HepG2 (cell line): ENCODE data around the gene APOC1. TPM values are rescaled to one million over a fixed set of nuclear protein-coding genes. Genes with fewer than 3 reads are reported as not detected.
A peak's percentile ranks its signal among the peaks of the same experiment; 100 is the strongest.

ENCODE experiments used
- ARNT ChIP-seq: fragments of 450-650 bp; IDR thresholded peaks from 2 replicates; pipeline ENCODE4 v1.6.1; 2017
- ARNTL ChIP-seq: sonication (generic); formaldehyde crosslinking; IDR thresholded peaks from 2 replicates; pipeline ENCODE4 v1.4.0; 2020; ENCODE audit warnings: mild to moderate bottlenecking, missing genetic modification reagents
- JUNB ChIP-seq: sonication (generic); formaldehyde crosslinking; IDR thresholded peaks from 2 replicates; pipeline ENCODE4 v1.8.0; 2022; ENCODE audit warnings: missing genetic modification reagents, mild to moderate bottlenecking, borderline replicate concordance
- MEIS2 ChIP-seq: sonication (generic); formaldehyde crosslinking; IDR thresholded peaks from 2 replicates; pipeline ENCODE4 v1.9.0; 2021; ENCODE audit warnings: mild to moderate bottlenecking, missing genetic modification reagents
- NCOA2 ChIP-seq: sonication (generic); formaldehyde crosslinking; IDR thresholded peaks from 2 replicates; pipeline ENCODE4 v1.8.0; 2022; ENCODE audit warnings: inconsistent platforms
- PHF20 ChIP-seq: sonication (generic); formaldehyde crosslinking; IDR thresholded peaks from 2 replicates; pipeline ENCODE4 v1.5.0; 2020; ENCODE audit warnings: mild to moderate bottlenecking, missing genetic modification reagents
- RBFOX2 ChIP-seq: fragments of 200-400 bp; formaldehyde crosslinking; IDR thresholded peaks from 2 replicates; pipeline ENCODE4 v1.6.1; 2017; ENCODE audit warnings: low read depth, mild to moderate bottlenecking, low read length
- SAP130 ChIP-seq: IDR thresholded peaks from 2 replicates; pipeline ENCODE4 v1.6.1; 2016; ENCODE audit warnings: low read depth
- TEAD2 ChIP-seq: sonication (generic); formaldehyde crosslinking; IDR thresholded peaks from 2 replicates; pipeline ENCODE4 v1.9.0; 2021; ENCODE audit warnings: missing genetic modification reagents
- TOPORS ChIP-seq: sonication (generic); formaldehyde crosslinking; IDR thresholded peaks from 2 replicates; pipeline ENCODE4 v1.8.0; 2023; ENCODE audit warnings: mild to moderate bottlenecking, missing genetic modification reagents
- ZBTB20 ChIP-seq: sonication (generic); formaldehyde crosslinking; IDR thresholded peaks from 2 replicates; pipeline ENCODE4 v1.8.1; 2023; ENCODE audit warnings: missing genetic modification reagents, low read depth, mild to moderate bottlenecking, borderline replicate concordance
- ZBTB21 ChIP-seq: sonication (generic); formaldehyde crosslinking; IDR thresholded peaks from 2 replicates; pipeline ENCODE4 v1.4.0; 2020; ENCODE audit warnings: missing genetic modification reagents
- ZBTB7A ChIP-seq: sonication (generic); formaldehyde crosslinking; IDR thresholded peaks from 2 replicates; pipeline ENCODE4 v1.8.0; 2022; ENCODE audit warnings: mild to moderate bottlenecking, missing genetic modification reagents
- ZNF614 ChIP-seq: IDR thresholded peaks from 2 replicates; pipeline ENCODE4 v1.6.1; 2018; ENCODE audit warnings: missing biosample characterization, missing genetic modification reagents, inconsistent platforms, borderline replicate concordance
- ZNF709 ChIP-seq: sonication (generic); formaldehyde crosslinking; IDR thresholded peaks from 2 replicates; pipeline ENCODE4 v1.5.0; 2020; ENCODE audit warnings: mild to moderate bottlenecking, missing genetic modification reagents
- polyA plus RNA-seq, 8 experiments: library from polyadenylated mRNA; depleted of rRNA in 3 of 8; stranded (reverse) in 7 of 8; unstranded in 1 of 8; fragments of >200 nt; fragmentation: Illumina TruSeq in 4 of 8; extraction: Trizol in 4 of 8; gene quantifications; 2 replicates each; pipeline versions ENCODE4 v1.2.1 to v1.2.3, GENCODE V29; 2011 to 2016; ENCODE audit warnings: low read depth in 4 of 8, missing spikeins in 1 of 8, mixed read lengths in 1 of 8; ENCODE audit not compliant: insufficient read depth in 1 of 8
- total RNA-seq, 5 experiments: library from RNA; depleted of rRNA; stranded (reverse); fragments of >200 nt; fragmentation: Illumina TruSeq; extraction: Trizol; gene quantifications; 2 replicates each; pipeline ENCODE4 v1.2.3, GENCODE V29; 2016; ENCODE audit warnings: low read depth in 1 of 5
- TF ChIP-seq, protein P1 (sequence below): IDR thresholded peaks from 2 replicates; pipeline ENCODE4 v1.6.1; 2016; ENCODE audit warnings: mild to moderate bottlenecking
- TF ChIP-seq, protein P2 (sequence below): sonication (generic); formaldehyde crosslinking; IDR thresholded peaks from 2 replicates; pipeline ENCODE4 v1.4.0; 2020; ENCODE audit warnings: mild to moderate bottlenecking, missing genetic modification reagents, borderline replicate concordance
- TF ChIP-seq, protein P3 (sequence below): fragments of 450-650 bp; IDR thresholded peaks from 2 replicates; pipeline ENCODE4 v1.6.1; 2017; ENCODE audit warnings: mild to moderate bottlenecking
- TF ChIP-seq, protein P4 (sequence below): IDR thresholded peaks from 2 replicates; pipeline ENCODE4 v1.6.1; 2012; ENCODE audit warnings: inconsistent platforms
- TF ChIP-seq, protein P5 (sequence below): sonication (generic); formaldehyde crosslinking; IDR thresholded peaks from 2 replicates; pipeline ENCODE4 v1.4.0; 2020; ENCODE audit warnings: missing genetic modification reagents

Gene APOC1
- total and polyA plus RNA-seq, 2 of the 13 experiments (the other 11 are each of a cell fraction or from before 2014, with no cell fraction given), result 600 to 1,235 TPM

DNA sequence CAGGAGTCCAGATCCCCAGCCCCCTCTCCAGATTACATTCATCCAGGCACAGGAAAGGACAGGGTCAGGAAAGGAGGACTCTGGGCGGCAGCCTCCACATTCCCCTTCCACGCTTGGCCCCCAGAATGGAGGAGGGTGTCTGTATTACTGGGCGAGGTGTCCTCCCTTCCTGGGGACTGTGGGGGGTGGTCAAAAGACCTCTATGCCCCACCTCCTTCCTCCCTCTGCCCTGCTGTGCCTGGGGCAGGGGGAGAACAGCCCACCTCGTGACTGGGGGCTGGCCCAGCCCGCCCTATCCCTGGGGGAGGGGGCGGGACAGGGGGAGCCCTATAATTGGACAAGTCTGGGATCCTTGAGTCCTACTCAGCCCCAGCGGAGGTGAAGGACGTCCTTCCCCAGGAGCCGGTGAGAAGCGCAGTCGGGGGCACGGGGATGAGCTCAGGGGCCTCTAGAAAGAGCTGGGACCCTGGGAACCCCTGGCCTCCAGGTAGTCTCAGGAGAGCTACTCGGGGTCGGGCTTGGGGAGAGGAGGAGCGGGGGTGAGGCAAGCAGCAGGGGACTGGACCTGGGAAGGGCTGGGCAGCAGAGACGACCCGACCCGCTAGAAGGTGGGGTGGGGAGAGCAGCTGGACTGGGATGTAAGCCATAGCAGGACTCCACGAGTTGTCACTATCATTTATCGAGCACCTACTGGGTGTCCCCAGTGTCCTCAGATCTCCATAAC, 8.8 kb upstream of the APOC1 start, which contains the start of gene APOE (continued):
- TF ChIP-seq, protein P1, sequence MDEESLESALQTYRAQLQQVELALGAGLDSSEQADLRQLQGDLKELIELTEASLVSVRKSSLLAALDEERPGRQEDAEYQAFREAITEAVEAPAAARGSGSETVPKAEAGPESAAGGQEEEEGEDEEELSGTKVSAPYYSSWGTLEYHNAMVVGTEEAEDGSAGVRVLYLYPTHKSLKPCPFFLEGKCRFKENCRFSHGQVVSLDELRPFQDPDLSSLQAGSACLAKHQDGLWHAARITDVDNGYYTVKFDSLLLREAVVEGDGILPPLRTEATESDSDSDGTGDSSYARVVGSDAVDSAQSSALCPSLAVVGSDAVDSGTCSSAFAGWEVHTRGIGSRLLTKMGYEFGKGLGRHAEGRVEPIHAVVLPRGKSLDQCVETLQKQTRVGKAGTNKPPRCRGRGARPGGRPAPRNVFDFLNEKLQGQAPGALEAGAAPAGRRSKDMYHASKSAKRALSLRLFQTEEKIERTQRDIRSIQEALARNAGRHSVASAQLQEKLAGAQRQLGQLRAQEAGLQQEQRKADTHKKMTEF (CRISPR knock-in tag), result peak; percentile 50; the same call in 1 of the 2 replicates
- TF ChIP-seq, protein P2, sequence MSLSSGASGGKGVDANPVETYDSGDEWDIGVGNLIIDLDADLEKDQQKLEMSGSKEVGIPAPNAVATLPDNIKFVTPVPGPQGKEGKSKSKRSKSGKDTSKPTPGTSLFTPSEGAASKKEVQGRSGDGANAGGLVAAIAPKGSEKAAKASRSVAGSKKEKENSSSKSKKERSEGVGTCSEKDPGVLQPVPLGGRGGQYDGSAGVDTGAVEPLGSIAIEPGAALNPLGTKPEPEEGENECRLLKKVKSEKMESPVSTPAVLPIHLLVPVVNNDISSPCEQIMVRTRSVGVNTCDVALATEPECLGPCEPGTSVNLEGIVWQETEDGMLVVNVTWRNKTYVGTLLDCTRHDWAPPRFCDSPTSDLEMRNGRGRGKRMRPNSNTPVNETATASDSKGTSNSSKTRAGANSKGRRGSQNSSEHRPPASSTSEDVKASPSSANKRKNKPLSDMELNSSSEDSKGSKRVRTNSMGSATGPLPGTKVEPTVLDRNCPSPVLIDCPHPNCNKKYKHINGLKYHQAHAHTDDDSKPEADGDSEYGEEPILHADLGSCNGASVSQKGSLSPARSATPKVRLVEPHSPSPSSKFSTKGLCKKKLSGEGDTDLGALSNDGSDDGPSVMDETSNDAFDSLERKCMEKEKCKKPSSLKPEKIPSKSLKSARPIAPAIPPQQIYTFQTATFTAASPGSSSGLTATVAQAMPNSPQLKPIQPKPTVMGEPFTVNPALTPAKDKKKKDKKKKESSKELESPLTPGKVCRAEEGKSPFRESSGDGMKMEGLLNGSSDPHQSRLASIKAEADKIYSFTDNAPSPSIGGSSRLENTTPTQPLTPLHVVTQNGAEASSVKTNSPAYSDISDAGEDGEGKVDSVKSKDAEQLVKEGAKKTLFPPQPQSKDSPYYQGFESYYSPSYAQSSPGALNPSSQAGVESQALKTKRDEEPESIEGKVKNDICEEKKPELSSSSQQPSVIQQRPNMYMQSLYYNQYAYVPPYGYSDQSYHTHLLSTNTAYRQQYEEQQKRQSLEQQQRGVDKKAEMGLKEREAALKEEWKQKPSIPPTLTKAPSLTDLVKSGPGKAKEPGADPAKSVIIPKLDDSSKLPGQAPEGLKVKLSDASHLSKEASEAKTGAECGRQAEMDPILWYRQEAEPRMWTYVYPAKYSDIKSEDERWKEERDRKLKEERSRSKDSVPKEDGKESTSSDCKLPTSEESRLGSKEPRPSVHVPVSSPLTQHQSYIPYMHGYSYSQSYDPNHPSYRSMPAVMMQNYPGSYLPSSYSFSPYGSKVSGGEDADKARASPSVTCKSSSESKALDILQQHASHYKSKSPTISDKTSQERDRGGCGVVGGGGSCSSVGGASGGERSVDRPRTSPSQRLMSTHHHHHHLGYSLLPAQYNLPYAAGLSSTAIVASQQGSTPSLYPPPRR (CRISPR knock-in tag), result peak; percentile 66; the same call in 1 of the 2 replicates
- TF ChIP-seq ZBTB7A (CRISPR knock-in tag) (0 out of 2 replicates have a peak, but pooled peaks have one; percentile 53), MEIS2 (no peak), TOPORS (0 out of 2 replicates have a peak, but pooled peaks have one; percentile 37), JUNB (no peak), ZNF709 (CRISPR knock-in tag) (peak; percentile 61; the same call in 1 of the 2 replicates), SAP130 (CRISPR knock-in tag) (peak; percentile 78), TEAD2 (no peak), NCOA2 (peak; percentile 24; the same call in 1 of the 2 replicates), ZNF614 (CRISPR knock-in tag) (peak; percentile 64; the same call in 1 of the 2 replicates), PHF20 (peak; percentile 11; the same call in 1 of the 2 replicates), ZBTB21 (no peak), ARNTL (peak; percentile 89), RBFOX2 (peak; percentile 80), ARNT (no peak), ZBTB20 (CRISPR knock-in tag) (peak; percentile 18; the same call in 1 of the 2 replicates)
- TF ChIP-seq, protein P3, sequence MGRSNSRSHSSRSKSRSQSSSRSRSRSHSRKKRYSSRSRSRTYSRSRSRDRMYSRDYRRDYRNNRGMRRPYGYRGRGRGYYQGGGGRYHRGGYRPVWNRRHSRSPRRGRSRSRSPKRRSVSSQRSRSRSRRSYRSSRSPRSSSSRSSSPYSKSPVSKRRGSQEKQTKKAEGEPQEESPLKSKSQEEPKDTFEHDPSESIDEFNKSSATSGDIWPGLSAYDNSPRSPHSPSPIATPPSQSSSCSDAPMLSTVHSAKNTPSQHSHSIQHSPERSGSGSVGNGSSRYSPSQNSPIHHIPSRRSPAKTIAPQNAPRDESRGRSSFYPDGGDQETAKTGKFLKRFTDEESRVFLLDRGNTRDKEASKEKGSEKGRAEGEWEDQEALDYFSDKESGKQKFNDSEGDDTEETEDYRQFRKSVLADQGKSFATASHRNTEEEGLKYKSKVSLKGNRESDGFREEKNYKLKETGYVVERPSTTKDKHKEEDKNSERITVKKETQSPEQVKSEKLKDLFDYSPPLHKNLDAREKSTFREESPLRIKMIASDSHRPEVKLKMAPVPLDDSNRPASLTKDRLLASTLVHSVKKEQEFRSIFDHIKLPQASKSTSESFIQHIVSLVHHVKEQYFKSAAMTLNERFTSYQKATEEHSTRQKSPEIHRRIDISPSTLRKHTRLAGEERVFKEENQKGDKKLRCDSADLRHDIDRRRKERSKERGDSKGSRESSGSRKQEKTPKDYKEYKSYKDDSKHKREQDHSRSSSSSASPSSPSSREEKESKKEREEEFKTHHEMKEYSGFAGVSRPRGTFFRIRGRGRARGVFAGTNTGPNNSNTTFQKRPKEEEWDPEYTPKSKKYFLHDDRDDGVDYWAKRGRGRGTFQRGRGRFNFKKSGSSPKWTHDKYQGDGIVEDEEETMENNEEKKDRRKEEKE, result no peak
- TF ChIP-seq, protein P4, sequence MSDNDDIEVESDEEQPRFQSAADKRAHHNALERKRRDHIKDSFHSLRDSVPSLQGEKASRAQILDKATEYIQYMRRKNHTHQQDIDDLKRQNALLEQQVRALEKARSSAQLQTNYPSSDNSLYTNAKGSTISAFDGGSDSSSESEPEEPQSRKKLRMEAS, result no peak
- TF ChIP-seq, protein P5, sequence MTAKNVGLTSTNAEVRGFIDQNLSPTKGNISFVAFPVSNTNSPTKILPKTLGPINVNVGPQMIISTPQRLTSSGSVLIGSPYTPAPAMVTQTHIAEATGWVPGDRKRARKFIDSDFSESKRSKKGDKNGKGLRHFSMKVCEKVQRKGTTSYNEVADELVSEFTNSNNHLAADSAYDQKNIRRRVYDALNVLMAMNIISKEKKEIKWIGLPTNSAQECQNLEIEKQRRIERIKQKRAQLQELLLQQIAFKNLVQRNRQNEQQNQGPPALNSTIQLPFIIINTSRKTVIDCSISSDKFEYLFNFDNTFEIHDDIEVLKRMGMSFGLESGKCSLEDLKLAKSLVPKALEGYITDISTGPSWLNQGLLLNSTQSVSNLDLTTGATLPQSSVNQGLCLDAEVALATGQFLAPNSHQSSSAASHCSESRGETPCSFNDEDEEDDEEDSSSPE (CRISPR knock-in tag), result no peak
